HG02571 (cell line): ENCODE data around the gene STK32B.
"Not testable (repeated sequence)": the region's sequence is repeated elsewhere in the genome, so short reads cannot be mapped to it uniquely, and the experiment has no call there.

Source experiments
- ATAC-seq: cut with Tn5 transposase; IDR thresholded peaks from one replicate; pipeline ENCODE4 v1.9.1; 2021; ENCODE audit warnings: mild to moderate bottlenecking, moderate library complexity; ENCODE audit not compliant: unreplicated experiment

STK32B gene

GRCh38 chr4:5066968-5067367 is 15.7 kb downstream of the STK32B start:
- not testable (repeated sequence) for ATAC-seq

GRCh38 chr4:5067908-5068307 is 16.6 kb downstream of the STK32B start:
- ATAC-seq = no peak

GRCh38 chr4:5069901-5070300 is 18.6 kb downstream of the STK32B start:
- ATAC-seq = no peak

- ATAC-seq = no peak
Observed at GRCh38 chr4:5072948-5073347, 21.7 kb downstream of the STK32B start.

- no peak for ATAC-seq
Observed at GRCh38 chr4:5078009-5078408, 26.7 kb downstream of the STK32B start.

GRCh38 chr4:5079581-5079980 is 28.3 kb downstream of the STK32B start:
- ATAC-seq = no peak

- ATAC-seq = no peak
Observed at GRCh38 chr4:5081441-5081999, 30.2 kb downstream of the STK32B start.

GRCh38 chr4:5082376-5082775 is 31.1 kb downstream of the STK32B start:
- no peak for ATAC-seq

GRCh38 chr4:5084911-5085475 is 33.7 kb downstream of the STK32B start:
- ATAC-seq = no peak

GRCh38 chr4:5086535-5086934 is 35.3 kb downstream of the STK32B start:
- ATAC-seq = no peak

GRCh38 chr4:5096261-5096660 is 45.0 kb downstream of the STK32B start:
- ATAC-seq = no peak

- no peak for ATAC-seq
Observed at GRCh38 chr4:5098176-5098575, 46.9 kb downstream of the STK32B start.

GRCh38 chr4:5100336-5100735 is 49.1 kb downstream of the STK32B start:
- no peak for ATAC-seq

GRCh38 chr4:5100986-5101385 is 49.7 kb downstream of the STK32B start:
- ATAC-seq = no peak

GRCh38 chr4:5101571-5101970 is 50.3 kb downstream of the STK32B start:
- ATAC-seq = no peak

- no peak for ATAC-seq
Observed at GRCh38 chr4:5110901-5111300, 59.6 kb downstream of the STK32B start.

- no peak for ATAC-seq
Observed at GRCh38 chr4:5112333-5113095, 61.2 kb downstream of the STK32B start.

GRCh38 chr4:5114950-5115349 is 63.7 kb downstream of the STK32B start:
- ATAC-seq = no peak

- no peak for ATAC-seq
Observed at GRCh38 chr4:5118091-5118786, 67.0 kb downstream of the STK32B start.

- ATAC-seq = no peak
Observed at GRCh38 chr4:5118994-5119835, 67.9 kb downstream of the STK32B start.

- no peak for ATAC-seq
Observed at GRCh38 chr4:5120067-5120466, 68.8 kb downstream of the STK32B start.
